GM23338 (cell line): ENCODE data around the gene DEFB123. TPM values are rescaled to one million over a fixed set of nuclear protein-coding genes. Genes with fewer than 3 reads are reported as not detected.

ENCODE experiments used
- ATAC-seq: fragments of 200-7000 bp; cut with Tn5 transposase; 3 replicates; pipeline ENCODE4 v1.9.1; 2020
- DNase-seq: peaks from one replicate; pipeline ENCODE4 v3.0.0-alpha.2; 2015; ENCODE audit warnings: low spot score
- H2AFZ ChIP-seq: fragments of 200-600 bp; sonication (generic); 2 replicates; pipeline ENCODE4 v1.8.0; 2016; ENCODE audit warnings: antibody characterized with exemption, mild to moderate bottlenecking, moderate library complexity
- H3F3A ChIP-seq: fragments of 200-600 bp; sonication (generic); replicated peaks from 2 replicates; pipeline ENCODE4 v1.8.0; 2017; ENCODE audit warnings: antibody characterized with exemption, mixed run types, low read depth
- H3K27ac ChIP-seq: fragments of 200-600 bp; sonication (generic); 2 replicates; pipeline ENCODE4 v1.6.1; 2016; ENCODE audit warnings: low read depth
- H3K27me3 ChIP-seq: fragments of 200-600 bp; sonication (generic); 2 replicates; pipeline ENCODE4 v1.8.0; 2016; ENCODE audit warnings: mild to moderate bottlenecking, mixed run types, moderate library complexity; ENCODE audit not compliant: insufficient read depth
- H3K36me3 ChIP-seq: fragments of 200-600 bp; sonication (generic); 2 replicates; pipeline ENCODE4 v1.8.0; 2016; ENCODE audit warnings: mild to moderate bottlenecking; ENCODE audit not compliant: insufficient read depth
- H3K4me1 ChIP-seq: fragments of 200-600 bp; sonication (generic); 2 replicates; pipeline ENCODE4 v1.8.0; 2016; ENCODE audit warnings: mild to moderate bottlenecking, moderate library complexity; ENCODE audit not compliant: insufficient read depth
- H3K4me2 ChIP-seq: fragments of 200-600 bp; sonication (generic); 2 replicates; pipeline ENCODE4 v1.7.1; 2017; ENCODE audit warnings: mixed run types
- H3K4me3 ChIP-seq: fragments of 200-600 bp; sonication (generic); 2 replicates; pipeline ENCODE4 v1.6.1; 2016; ENCODE audit warnings: mixed run types
- H3K79me2 ChIP-seq: fragments of 200-600 bp; sonication (generic); replicated peaks from 2 replicates; pipeline ENCODE4 v1.8.0; 2017; ENCODE audit warnings: mild to moderate bottlenecking; ENCODE audit not compliant: insufficient read depth
- H3K9me2 ChIP-seq: fragments of 200-600 bp; sonication (generic); 2 replicates; pipeline ENCODE4 v1.8.0; 2017; ENCODE audit not compliant: insufficient read depth
- H4K20me1 ChIP-seq: fragments of 200-600 bp; sonication (generic); replicated peaks from 2 replicates; pipeline ENCODE4 v1.8.0; 2017; ENCODE audit warnings: mild to moderate bottlenecking; ENCODE audit not compliant: insufficient read depth
- H3K27ac Mint-ChIP-seq: 2 replicates; pipeline ENCODE4 v1.8.0; 2020; ENCODE audit warnings: inconsistent platforms, mild to moderate bottlenecking, moderate library complexity, mixed read lengths
- H3K27me3 Mint-ChIP-seq: 3 replicates; pipeline ENCODE4 v1.8.0; 2022; ENCODE audit warnings: low read depth, mild to moderate bottlenecking, moderate library complexity, mixed read lengths, inconsistent platforms; ENCODE audit not compliant: insufficient read depth, poor library complexity
- H3K36me3 Mint-ChIP-seq: 3 replicates; pipeline ENCODE4 v1.8.0; 2021; ENCODE audit warnings: low read depth, mild to moderate bottlenecking, inconsistent platforms, moderate library complexity, mixed read lengths
- H3K4me1 Mint-ChIP-seq: 3 replicates; pipeline ENCODE4 v1.8.0; 2020; ENCODE audit warnings: mild to moderate bottlenecking, inconsistent platforms, mixed read lengths
- H3K4me3 Mint-ChIP-seq: 3 replicates; pipeline ENCODE4 v1.8.0; 2021; ENCODE audit warnings: moderate library complexity, mild to moderate bottlenecking, inconsistent platforms, mixed read lengths
- H3K9me3 Mint-ChIP-seq: 3 replicates; pipeline ENCODE4 v1.8.0; 2020; ENCODE audit warnings: moderate library complexity, mild to moderate bottlenecking, inconsistent platforms, mixed read lengths
- CREB1 ChIP-seq: fragments of 250-450 bp; sonication (Bioruptor Pico); IDR thresholded peaks from 2 replicates; pipeline ENCODE4 v1.5.0; 2020; ENCODE audit warnings: low read depth, mild to moderate bottlenecking, moderate library complexity
- EZH2 ChIP-seq: fragments of 200-600 bp; sonication (generic); IDR thresholded peaks from one replicate; pipeline ENCODE4 v1.8.0; 2017; ENCODE audit warnings: antibody characterized with exemption, mild to moderate bottlenecking, low read depth; ENCODE audit not compliant: unreplicated experiment
- EZH2phosphoT487 ChIP-seq: fragments of 200-600 bp; sonication (generic); IDR thresholded peaks from one replicate; pipeline ENCODE4 v1.8.1; 2018; ENCODE audit warnings: antibody characterized with exemption; ENCODE audit not compliant: unreplicated experiment
- JUNB ChIP-seq: IDR thresholded peaks from one replicate; pipeline ENCODE4 v1.6.1; 2016; ENCODE audit warnings: antibody characterized with exemption; ENCODE audit not compliant: unreplicated experiment
- NANOG ChIP-seq: IDR thresholded peaks from 2 replicates; pipeline ENCODE4 v1.6.1; 2016; ENCODE audit warnings: antibody characterized with exemption, borderline replicate concordance
- POLR2AphosphoS5 ChIP-seq: IDR thresholded peaks from 2 replicates; pipeline ENCODE4 v1.6.1; 2016; ENCODE audit warnings: antibody characterized with exemption, low read depth
- STAT1 ChIP-seq: IDR thresholded peaks from one replicate; pipeline ENCODE4 v1.6.1; 2016; ENCODE audit warnings: antibody characterized with exemption; ENCODE audit not compliant: unreplicated experiment
- ZNF114 ChIP-seq: fragments of 250-450 bp; sonication (Bioruptor Pico); IDR thresholded peaks from 2 replicates; pipeline ENCODE4 v1.5.0; 2020; ENCODE audit warnings: mild to moderate bottlenecking, moderate library complexity
- ZNF331 ChIP-seq: fragments of 250-450 bp; sonication (Bioruptor Pico); IDR thresholded peaks from 2 replicates; pipeline ENCODE4 v1.5.0; 2020; ENCODE audit warnings: low read depth, mild to moderate bottlenecking, moderate library complexity
- ZNF462 ChIP-seq: fragments of 250-450 bp; sonication (Bioruptor Pico); IDR thresholded peaks from 2 replicates; pipeline ENCODE4 v1.5.0; 2020; ENCODE audit warnings: mild to moderate bottlenecking, moderate library complexity
- polyA plus RNA-seq: library from polyadenylated mRNA; unstranded; fragments of >200 nt; fragmentation: Nextera tagmentation; extraction: Ambion mirVana; gene quantifications from 2 replicates; pipeline ENCODE4 v1.2.1, GENCODE V29; 2016
- total RNA-seq: library from RNA; depleted of rRNA; stranded (reverse); fragments of >200 nt; shearing (Covaris generic); gene quantifications from 2 replicates; pipeline ENCODE4 v1.2.3, GENCODE V29; 2014
- TF ChIP-seq, protein P1 (sequence below): IDR thresholded peaks from one replicate; pipeline ENCODE4 v1.6.1; 2018; ENCODE audit warnings: antibody characterized with exemption; ENCODE audit not compliant: unreplicated experiment
- TF ChIP-seq, protein P2 (sequence below), 2 experiments: fragments of 200-600 bp in 1 of 2; sonication (generic) in 1 of 2; conservative IDR thresholded peaks; 2 replicates each; pipeline versions ENCODE4 v1.5.1 to v1.6.1; 2016 to 2017; ENCODE audit warnings: antibody characterized with exemption in 2 of 2, low read depth in 2 of 2, mild to moderate bottlenecking in 2 of 2, moderate library complexity in 1 of 2
- TF ChIP-seq, protein P3 (sequence below): IDR thresholded peaks from 2 replicates; pipeline ENCODE4 v1.6.1; 2016; ENCODE audit warnings: antibody characterized with exemption

DEFB123 gene
- total and polyA plus RNA-seq, 2 experiments from 2014 or later: not detected

- ATAC-seq: peak; percentile 96
- Histone ChIP-seq H3K4me3 (peak within 1 kb of the TSS; percentile 76), H4K20me1 (no peaks in the 10 kb centered on the region), H3K4me1 (peaks cover 12% of the 10 kb centered on the region), H2AFZ (peak within 1 kb of the TSS; percentile 99), H3K36me3 (no peaks in the 10 kb centered on the region), H3K9me2 (no peaks in the 10 kb centered on the region), H3K27ac (no peak within 1 kb of the TSS), H3K27me3 (peaks cover 70% of the 10 kb centered on the region), H3K4me2 (peak within 1 kb of the TSS; percentile 100), H3F3A (0 out of 2 replicates have a peak, but pooled peaks cover 7% of the 10 kb centered on the region), H3K79me2 (no peaks in the 10 kb centered on the region)
- H3K27ac Mint-ChIP-seq: no peak within 1 kb of the TSS
- no peaks in the 10 kb centered on the region; the same call in 1 of the 3 replicates for H3K4me1 Mint-ChIP-seq
- TF ChIP-seq ZNF331: no peak
- no peak for TF ChIP-seq EZH2phosphoT487
- no peak for TF ChIP-seq ZNF462
- no peak for TF ChIP-seq POLR2AphosphoS5
- TF ChIP-seq, protein P1, sequence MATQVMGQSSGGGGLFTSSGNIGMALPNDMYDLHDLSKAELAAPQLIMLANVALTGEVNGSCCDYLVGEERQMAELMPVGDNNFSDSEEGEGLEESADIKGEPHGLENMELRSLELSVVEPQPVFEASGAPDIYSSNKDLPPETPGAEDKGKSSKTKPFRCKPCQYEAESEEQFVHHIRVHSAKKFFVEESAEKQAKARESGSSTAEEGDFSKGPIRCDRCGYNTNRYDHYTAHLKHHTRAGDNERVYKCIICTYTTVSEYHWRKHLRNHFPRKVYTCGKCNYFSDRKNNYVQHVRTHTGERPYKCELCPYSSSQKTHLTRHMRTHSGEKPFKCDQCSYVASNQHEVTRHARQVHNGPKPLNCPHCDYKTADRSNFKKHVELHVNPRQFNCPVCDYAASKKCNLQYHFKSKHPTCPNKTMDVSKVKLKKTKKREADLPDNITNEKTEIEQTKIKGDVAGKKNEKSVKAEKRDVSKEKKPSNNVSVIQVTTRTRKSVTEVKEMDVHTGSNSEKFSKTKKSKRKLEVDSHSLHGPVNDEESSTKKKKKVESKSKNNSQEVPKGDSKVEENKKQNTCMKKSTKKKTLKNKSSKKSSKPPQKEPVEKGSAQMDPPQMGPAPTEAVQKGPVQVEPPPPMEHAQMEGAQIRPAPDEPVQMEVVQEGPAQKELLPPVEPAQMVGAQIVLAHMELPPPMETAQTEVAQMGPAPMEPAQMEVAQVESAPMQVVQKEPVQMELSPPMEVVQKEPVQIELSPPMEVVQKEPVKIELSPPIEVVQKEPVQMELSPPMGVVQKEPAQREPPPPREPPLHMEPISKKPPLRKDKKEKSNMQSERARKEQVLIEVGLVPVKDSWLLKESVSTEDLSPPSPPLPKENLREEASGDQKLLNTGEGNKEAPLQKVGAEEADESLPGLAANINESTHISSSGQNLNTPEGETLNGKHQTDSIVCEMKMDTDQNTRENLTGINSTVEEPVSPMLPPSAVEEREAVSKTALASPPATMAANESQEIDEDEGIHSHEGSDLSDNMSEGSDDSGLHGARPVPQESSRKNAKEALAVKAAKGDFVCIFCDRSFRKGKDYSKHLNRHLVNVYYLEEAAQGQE: no peak
- no peak for TF ChIP-seq CREB1 (CRISPR knock-in tag)
- no peak for TF ChIP-seq STAT1
- TF ChIP-seq NANOG: no peak
- no peak for TF ChIP-seq EZH2
- no peak for TF ChIP-seq JUNB
- TF ChIP-seq, protein P2, sequence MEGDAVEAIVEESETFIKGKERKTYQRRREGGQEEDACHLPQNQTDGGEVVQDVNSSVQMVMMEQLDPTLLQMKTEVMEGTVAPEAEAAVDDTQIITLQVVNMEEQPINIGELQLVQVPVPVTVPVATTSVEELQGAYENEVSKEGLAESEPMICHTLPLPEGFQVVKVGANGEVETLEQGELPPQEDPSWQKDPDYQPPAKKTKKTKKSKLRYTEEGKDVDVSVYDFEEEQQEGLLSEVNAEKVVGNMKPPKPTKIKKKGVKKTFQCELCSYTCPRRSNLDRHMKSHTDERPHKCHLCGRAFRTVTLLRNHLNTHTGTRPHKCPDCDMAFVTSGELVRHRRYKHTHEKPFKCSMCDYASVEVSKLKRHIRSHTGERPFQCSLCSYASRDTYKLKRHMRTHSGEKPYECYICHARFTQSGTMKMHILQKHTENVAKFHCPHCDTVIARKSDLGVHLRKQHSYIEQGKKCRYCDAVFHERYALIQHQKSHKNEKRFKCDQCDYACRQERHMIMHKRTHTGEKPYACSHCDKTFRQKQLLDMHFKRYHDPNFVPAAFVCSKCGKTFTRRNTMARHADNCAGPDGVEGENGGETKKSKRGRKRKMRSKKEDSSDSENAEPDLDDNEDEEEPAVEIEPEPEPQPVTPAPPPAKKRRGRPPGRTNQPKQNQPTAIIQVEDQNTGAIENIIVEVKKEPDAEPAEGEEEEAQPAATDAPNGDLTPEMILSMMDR (conservative IDR thresholded peaks at IDR 0.05; ENCODE audit: low read depth in 2 of 2): no peak
- no peak for TF ChIP-seq ZNF114 (CRISPR knock-in tag)
- TF ChIP-seq, protein P3, sequence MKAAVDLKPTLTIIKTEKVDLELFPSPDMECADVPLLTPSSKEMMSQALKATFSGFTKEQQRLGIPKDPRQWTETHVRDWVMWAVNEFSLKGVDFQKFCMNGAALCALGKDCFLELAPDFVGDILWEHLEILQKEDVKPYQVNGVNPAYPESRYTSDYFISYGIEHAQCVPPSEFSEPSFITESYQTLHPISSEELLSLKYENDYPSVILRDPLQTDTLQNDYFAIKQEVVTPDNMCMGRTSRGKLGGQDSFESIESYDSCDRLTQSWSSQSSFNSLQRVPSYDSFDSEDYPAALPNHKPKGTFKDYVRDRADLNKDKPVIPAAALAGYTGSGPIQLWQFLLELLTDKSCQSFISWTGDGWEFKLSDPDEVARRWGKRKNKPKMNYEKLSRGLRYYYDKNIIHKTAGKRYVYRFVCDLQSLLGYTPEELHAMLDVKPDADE: no peak
- peaks cover 25% of the 10 kb centered on the region for H3K36me3 Mint-ChIP-seq
- peaks cover 44% of the 10 kb centered on the region for H3K27me3 Mint-ChIP-seq
- H3K9me3 Mint-ChIP-seq: peaks cover 70% of the 10 kb centered on the region
- DNase-seq: peak; percentile 89
- peak within 1 kb of the TSS; percentile 70 for H3K4me3 Mint-ChIP-seq
Observed at GRCh38 chr20:31474758-31475427, 34.5 kb downstream of the DEFB123 start, which contains the start of the genes DEFB124 and REM1. Gene DEFB124 (minus strand): TSS chr20:31475127. CDS start chr20:31473013, 2,114 bp downstream. Gene REM1 (plus strand): TSS chr20:31475288. CDS start chr20:31476446, 1,158 bp downstream.
